HG02759 (cell line): ENCODE measurements around the gene ARHGEF33.

Source experiments
- ATAC-seq: cut with Tn5 transposase; IDR thresholded peaks from one replicate; pipeline ENCODE4 v1.9.1; 2021; ENCODE audit warnings: mild to moderate bottlenecking, moderate library complexity; ENCODE audit not compliant: unreplicated experiment

The ARHGEF33 gene

DNA sequence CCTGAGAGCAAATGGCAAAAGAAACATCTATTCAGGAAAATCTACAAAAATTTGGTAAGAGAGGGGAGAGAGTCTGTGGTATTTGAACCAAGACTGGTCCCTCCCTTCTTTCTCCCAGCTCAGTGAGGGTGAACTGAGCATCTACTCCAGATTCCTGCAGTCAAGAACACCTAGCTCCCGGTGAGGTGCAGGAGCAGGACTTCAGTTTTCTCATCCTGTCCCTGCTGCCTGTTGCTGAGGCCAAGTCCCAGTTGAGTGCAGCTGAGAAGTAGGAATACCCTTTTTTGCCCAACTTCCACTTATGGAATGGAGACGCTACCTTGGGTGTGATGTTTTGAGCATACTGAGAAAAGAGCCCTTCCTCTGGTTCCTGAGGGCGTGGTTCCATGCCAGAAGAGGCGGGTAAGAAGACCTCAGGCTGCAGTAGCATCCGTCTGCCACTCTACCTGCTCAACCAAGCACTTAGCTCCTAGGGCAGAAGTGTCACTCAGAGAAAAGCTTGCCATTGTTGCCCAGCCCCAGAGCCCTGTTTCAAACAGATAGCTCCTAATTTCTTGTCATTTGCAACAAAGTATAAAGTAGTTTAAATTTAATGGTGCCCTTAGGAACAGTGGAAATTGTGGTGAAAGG, 118.3 kb downstream of the ARHGEF33 start:
- no peak for ATAC-seq

DNA sequence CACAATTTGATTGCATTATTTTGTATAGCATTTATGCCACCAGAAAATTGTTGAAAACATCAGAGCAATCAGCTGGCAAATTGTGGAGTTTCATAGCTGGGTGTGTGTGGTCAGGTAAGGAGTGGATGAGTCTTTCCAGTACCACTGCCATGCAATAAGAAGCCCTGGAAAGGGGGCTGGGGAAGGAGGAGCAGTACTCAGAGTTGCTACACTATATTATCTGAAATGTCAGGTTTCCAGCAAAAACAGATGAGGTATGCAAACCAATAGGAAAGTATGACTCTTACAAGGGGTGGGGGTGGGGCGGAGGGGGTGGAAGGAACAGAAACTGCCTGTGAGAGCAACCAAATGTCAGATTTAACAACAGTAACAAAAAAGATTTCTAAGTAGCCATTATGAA, 119.0 kb downstream of the ARHGEF33 start:
- ATAC-seq = no peak

DNA sequence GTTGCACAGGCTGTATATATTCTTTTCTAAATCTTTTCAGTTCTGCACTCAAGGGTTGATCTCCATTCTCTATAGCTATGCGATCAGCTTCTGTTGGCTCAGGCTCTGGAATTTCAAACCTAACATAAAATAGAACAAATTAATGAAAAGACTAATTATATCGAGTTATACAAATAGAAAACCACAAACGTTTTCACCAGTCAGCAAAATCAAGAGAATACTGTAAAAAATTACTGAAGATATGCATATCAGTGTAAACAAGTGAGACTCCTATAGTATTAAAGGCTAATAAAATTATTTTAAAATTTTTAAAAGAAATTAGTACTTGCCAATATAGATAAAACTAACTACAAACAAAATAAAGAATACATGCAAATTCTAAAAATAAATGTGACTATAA, 124.2 kb downstream of the ARHGEF33 start:
- no peak for ATAC-seq

DNA sequence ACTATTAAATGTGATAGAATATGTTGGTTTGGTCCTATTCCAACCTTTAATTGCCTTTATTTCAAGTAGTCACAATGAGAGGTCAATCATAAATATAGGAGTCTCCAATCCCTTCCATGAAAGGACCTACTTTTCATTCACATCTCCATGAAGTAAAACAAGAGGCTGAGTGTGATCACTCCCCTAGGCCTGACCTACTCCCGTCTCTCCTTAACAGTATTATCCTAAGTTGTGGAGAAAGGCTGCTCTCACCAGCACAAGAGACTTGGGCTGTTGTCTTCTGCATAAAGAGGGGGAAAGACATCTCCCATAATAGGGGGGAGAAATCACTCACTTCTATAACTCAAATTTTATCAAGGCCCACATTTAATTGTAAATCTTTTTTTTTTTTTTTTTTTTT, 125.7 kb downstream of the ARHGEF33 start:
- ATAC-seq = no peak

DNA sequence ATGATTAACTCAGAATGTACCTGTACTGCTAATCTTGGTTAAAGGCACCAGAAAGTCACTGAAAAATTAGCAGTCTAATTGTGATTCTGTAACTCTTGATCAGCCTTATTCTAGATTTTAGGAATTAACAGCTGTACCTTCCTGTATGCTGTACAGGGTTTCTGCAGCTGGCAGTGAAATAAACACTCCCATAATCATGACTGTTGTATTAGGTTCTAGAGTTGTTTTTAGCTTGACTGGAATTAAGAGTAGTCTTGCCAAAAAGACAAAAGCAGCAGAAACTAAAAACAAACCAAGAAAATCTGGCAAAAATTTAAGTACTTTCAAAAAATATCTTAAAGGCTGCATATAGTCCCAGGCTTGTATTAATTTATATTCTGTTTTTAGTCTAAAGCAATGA, 127.7 kb downstream of the ARHGEF33 start:
- no peak for ATAC-seq

DNA sequence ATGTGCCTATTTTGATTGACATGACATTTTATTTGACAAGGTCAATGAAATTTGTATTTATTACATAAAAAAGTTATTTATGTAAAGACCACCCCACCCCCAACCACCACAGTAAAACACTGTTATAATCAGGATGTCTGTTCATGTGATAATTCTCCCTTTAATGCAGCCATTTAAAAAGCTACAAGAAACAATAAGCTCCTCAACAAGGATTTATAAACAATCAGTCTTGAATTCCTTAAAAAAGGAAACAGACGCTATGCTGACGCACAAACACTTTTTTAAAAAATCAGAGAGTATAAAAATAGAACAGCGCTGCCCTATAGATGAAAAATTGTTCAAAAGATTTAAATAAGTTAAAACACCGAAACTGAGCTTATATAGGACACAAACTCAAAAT, 129.0 kb downstream of the ARHGEF33 start:
- no peak for ATAC-seq

DNA sequence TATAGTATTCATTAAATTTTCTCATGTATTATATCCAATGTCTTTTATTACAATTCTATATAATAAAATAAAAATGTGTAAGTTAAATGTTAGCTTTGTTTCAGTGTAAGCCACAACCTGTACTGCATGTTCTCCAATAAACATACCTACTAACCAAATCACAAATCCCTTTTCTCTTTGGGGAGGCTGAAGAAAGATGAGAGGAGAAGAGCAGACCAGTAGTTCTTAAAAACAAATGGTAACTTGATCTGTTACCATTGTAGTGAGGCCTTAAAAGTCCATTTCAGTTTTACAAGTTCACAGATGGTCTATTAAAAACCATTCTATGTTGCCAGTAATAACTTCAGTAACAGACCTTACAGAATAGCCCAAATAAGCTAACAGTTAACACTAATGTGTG, 130.7 kb downstream of the ARHGEF33 start:
- ATAC-seq = no peak

DNA sequence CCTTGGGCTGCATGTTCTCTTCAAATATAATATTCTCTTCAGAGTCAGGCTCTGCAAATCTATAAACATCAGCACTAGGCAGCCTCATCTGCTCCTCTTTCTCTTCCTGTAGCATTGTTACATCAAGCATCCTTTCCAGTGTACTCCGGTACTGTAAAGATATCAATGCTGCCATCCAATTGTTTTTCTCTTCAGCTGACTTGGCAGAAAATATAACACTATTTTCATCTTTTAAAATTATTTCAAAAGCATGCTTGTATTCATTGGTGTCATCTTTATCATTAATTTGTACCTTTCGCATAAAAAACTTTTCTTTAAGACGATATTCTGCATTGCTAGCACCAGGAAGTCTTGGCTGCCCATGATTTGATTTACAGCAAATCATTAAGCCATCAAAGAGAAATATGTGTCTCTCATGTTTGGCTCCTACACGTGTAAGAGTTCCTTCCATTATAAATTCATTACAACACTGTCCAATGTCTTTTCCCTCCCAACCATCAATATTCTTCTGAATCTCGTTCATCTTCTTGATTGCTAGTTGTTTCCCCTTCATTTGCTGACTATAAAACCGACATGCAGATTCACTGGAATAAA, 133.1 kb downstream of the ARHGEF33 start:
- no peak for ATAC-seq

DNA sequence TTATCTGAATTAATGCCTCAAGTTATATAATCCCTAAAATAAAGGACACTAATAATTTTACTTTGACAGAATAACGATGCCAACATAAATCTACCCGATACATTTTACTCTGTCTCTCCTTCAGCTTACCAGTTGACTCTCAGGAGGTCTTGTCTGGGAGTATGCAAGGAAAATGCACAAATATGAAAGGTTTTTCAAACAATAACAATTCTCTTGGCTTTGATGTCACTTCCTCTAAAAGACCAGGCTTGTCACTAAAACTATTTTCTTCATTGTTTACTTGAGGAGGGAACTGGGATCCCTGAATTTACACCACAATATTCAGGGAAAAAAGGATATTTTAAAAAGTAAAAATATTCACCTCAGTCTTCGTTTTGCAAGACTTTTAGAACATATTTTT, 134.0 kb downstream of the ARHGEF33 start:
- no peak for ATAC-seq

DNA sequence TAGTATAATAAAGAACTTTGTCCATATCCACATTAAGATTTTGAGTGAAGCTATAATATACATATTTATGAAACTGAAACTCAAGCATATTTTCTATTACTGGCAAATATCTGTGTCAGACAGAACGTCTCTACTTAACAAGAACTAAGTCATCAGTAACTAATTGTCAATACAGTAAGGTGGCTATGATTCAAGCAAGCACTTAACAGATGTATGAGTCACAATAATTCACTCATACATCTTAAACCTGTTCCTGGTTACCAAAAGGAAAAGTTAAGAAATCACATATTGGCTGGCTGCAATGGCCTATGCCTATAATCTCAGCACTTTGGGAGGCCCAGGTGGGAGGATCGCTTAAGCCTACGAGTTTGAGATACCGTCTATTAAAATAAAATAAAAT, 135.2 kb downstream of the ARHGEF33 start:
- ATAC-seq = no peak
